ENCODE results near the gene CSNK1E.

CSNK1E gene

DNA sequence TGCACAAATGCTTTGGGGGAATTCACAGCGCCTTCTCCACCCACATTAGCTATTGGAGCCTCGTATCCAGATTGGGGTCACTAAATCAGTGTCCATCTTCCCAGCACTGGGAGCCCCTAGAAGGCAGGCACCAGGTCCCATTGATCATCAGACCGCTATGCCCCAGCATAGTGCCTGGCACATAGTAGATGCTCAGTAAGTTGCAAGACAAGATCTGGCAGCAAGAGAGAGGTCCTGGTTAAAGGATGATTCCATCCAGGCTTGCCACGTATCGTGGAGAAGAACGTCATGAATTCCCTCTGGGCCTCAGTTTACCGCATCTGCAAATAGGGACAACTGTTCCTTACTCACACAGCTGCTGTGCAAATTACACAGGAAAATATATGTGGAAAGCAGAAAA, 46.1 kb downstream of the CSNK1E start:
- DNase-seq (ENCODE audit: low spot score) = no peak
- TF ChIP-seq, protein P1, sequence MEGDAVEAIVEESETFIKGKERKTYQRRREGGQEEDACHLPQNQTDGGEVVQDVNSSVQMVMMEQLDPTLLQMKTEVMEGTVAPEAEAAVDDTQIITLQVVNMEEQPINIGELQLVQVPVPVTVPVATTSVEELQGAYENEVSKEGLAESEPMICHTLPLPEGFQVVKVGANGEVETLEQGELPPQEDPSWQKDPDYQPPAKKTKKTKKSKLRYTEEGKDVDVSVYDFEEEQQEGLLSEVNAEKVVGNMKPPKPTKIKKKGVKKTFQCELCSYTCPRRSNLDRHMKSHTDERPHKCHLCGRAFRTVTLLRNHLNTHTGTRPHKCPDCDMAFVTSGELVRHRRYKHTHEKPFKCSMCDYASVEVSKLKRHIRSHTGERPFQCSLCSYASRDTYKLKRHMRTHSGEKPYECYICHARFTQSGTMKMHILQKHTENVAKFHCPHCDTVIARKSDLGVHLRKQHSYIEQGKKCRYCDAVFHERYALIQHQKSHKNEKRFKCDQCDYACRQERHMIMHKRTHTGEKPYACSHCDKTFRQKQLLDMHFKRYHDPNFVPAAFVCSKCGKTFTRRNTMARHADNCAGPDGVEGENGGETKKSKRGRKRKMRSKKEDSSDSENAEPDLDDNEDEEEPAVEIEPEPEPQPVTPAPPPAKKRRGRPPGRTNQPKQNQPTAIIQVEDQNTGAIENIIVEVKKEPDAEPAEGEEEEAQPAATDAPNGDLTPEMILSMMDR (conservative IDR thresholded peaks at IDR 0.05; ENCODE audit: low read depth) = no peak
- H3K27ac ChIP-seq = peak overlapping the region; percentile 83
- CTCF ChIA-PET = no interaction called here
- POLR2A ChIA-PET (ENCODE audit: low non-redundant PET) = no interaction called here

DNA sequence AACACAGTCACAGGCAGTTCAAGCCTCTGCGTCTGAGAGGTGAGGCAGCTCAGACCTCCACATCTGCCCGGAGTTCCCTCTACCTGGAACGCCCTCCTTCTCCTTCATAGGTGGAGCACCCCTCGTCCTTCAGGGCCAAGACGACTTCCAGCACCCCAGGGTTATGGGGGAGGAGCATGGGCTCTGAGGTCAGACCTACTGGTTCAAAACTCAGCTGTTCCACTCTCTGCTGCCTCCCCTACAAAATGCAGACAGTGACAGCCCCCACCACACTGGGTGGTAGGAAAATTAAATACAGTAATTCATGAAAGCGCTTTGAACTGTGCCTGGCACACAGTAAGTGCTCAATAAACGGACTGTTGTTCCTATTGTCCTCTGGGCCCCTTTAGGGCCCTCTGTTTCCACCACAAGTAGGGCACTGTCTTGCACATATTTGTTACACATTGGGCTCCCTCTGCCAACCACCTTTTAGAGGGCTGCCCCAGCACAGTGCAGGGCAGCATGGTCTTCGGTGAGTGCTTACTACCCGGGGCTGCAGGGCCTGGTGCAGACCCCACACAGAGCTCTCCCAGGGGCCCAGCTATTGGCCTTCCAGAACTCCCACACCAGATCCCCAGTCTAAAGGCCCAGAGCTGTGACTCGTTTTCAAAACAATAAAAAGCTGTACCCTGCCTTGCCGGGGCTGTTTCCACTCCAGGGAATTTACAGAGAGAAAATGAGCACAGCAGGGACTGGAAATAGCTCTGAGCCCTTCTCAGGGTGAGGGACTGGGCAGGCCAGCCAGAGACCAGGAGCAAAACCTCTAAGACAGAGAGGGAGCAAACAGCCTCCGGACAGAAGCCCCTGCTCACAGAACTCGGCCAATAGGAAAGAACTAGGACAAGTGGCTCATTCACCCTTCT, 46.9 kb downstream of the CSNK1E start:
- no peak for DNase-seq (ENCODE audit: low spot score)

DNA sequence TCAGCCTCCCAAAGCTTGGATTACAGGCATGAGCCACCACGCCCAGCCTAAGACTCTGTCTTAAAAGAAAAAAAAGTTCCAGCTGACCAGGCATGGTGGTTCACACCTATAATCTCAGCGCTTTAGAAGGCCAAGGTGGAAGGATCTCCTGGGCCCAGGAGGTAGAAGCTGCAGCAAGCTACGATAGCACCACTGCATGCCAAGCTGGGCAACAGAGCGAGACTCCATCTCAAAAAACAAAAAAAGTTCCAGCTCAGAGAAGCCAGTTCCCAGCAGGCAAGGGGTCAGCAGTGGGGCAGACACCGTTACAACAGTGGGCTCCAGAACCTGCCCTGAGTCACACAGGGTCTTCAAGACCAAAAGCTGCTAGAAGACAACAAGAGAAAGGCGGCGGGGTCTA, 47.8 kb downstream of the CSNK1E start:
- peak overlapping the region; percentile 83 for H3K27ac ChIP-seq
- ChIA-PET CTCF (no interaction called here), POLR2A (ENCODE audit: low non-redundant PET) (no interaction called here)
- no peak for DNase-seq (ENCODE audit: low spot score)
- TF ChIP-seq, protein P1 (conservative IDR thresholded peaks at IDR 0.05; ENCODE audit: low read depth) = no peak

More for the DNA sequence above, 46.9 kb downstream of the CSNK1E start:
- peak overlapping the region; percentile 83 for H3K27ac ChIP-seq
- POLR2A ChIA-PET (ENCODE audit: low non-redundant PET) = interaction anchor here (0.5 kb wide), 1 partner anchor 10 kb away, joined by 3 read pairs; no protein-coding TSS in a partner anchor
- CTCF ChIA-PET = interaction anchor here (0.6 kb wide), 1 partner anchor 117 kb away, joined by 3 read pairs; no protein-coding TSS in a partner anchor
- TF ChIP-seq, protein P1 (conservative IDR thresholded peaks at IDR 0.05; ENCODE audit: low read depth) = no peak

DNA sequence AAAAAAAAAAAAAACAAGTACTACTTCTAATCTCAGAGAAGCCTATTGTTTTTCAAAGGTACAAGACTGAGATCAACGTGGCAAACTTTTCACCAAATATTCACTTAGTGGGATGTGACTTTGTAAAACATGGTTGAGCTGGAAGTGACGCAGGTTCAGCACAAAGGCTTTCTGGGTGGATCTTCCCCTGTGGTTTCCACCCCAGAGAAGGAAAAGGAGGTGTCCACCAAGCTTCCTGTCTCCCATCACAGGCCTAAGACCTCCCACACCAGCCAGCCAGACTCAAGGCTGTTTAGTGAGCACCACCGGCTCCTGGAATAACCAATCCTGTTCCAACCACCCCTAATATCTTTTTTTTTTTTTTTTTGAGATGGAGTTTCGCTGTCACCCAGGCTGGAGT, 50.1 kb downstream of the CSNK1E start:
- H3K27ac ChIP-seq = peak overlapping the region; percentile 33
- ChIA-PET POLR2A (ENCODE audit: low non-redundant PET) (no interaction called here), CTCF (interaction anchor here (0.7 kb wide), 1 partner anchor 9 kb away, joined by 3 read pairs; no protein-coding TSS in a partner anchor)
- TF ChIP-seq, protein P1 (conservative IDR thresholded peaks at IDR 0.05; ENCODE audit: low read depth) = no peak
- no peak for DNase-seq (ENCODE audit: low spot score)

DNA sequence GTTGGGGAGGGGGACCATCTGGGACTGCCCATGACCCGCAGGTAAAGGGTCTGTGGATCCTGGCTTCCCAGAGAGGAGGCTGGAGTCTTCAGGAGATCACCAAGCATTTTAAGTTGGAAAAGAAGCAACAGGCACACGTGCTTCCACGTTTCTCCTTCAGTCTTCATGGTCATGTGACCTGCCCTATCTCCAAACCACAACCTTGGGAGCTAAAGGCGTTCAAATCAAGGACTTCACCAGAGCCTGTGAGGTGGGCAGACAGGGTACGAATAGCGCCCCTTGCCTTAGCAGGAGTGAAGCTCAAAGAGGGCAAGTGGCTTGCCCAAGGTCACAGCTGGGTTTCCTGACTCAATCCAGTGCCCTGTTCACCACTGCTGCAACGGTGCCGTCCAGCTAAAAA, 51.1 kb downstream of the CSNK1E start:
- CTCF ChIA-PET = no interaction called here
- DNase-seq (ENCODE audit: low spot score) = no peak
- POLR2A ChIA-PET (ENCODE audit: low non-redundant PET) = interaction anchor here (0.6 kb wide), 1 partner anchor 66 kb away, joined by 7 read pairs; no protein-coding TSS in a partner anchor
- H3K27ac ChIP-seq = 0 out of 2 replicates have a peak overlapping the region, but pooled peaks have one; percentile 13
- TF ChIP-seq, protein P1 (conservative IDR thresholded peaks at IDR 0.05; ENCODE audit: low read depth) = no peak

DNA sequence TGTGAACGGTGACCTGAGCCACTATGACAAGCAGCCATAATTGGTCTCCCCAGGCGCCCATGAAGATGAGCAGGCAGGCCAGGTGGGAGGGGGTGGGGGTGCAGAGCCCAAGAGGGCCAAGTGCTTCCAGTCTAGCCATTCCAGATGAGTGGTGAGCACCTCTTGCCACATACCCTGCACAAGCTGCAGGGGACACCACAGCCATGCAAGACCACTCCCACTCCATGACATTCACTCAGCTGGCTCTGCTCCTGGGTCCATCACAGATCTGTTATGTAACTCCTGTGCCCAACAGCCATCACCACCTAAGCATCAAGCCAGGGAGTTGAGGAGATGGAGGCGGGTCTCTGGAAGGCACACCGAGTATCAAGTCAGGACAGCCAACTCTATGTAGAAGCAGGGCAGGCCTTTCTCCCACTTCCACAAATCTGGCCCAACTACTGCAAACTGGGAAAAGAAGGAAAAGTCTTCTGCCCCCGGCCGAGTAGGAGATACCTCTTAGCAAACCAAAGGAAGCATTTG, 52.9 kb downstream of the CSNK1E start:
- POLR2A ChIA-PET (ENCODE audit: low non-redundant PET) = no interaction called here
- CTCF ChIA-PET = no interaction called here
- no peak for DNase-seq (ENCODE audit: low spot score)
- H3K27ac ChIP-seq = peak overlapping the region; percentile 26
- TF ChIP-seq, protein P1 (conservative IDR thresholded peaks at IDR 0.05; ENCODE audit: low read depth) = no peak
